ENCODE results near the gene AEBP2. TPM values are rescaled to one million over a fixed set of nuclear protein-coding genes. Genes with fewer than 3 reads are reported as not detected.
"Not testable (repeated sequence)": the region's sequence is repeated elsewhere in the genome, so short reads cannot be mapped to it uniquely, and the experiment has no call there.

Gene AEBP2
- total RNA-seq, 2 experiments from 2014 or later, result 48.8 to 50.6 TPM

GRCh38 chr12:19450362-19450761 lies 11.1 kb downstream of the AEBP2 start:
- DNase-seq, result no peak
- Mint-ChIP-seq H3K27ac (no peak overlapping the region), H3K4me1 (peaks cover 37% of the 10 kb centered on the region), H3K27me3 (no peaks in the 10 kb centered on the region), H3K9me3 (no peaks in the 10 kb centered on the region), H3K36me3 (ENCODE audit: low read depth) (peaks cover 32% of the 10 kb centered on the region), H3K4me3 (no peak overlapping the region)
- ChIA-PET POLR2A (no interaction called here), CTCF (no interaction called here)

- CTCF ChIA-PET, result no interaction called here
- Mint-ChIP-seq H3K27ac (no peak overlapping the region), H3K36me3 (ENCODE audit: low read depth) (peaks cover 33% of the 10 kb centered on the region), H3K4me3 (no peak overlapping the region), H3K27me3 (no peaks in the 10 kb centered on the region), H3K9me3 (no peaks in the 10 kb centered on the region), H3K4me1 (peaks cover 32% of the 10 kb centered on the region)
- POLR2A ChIA-PET, result no interaction called here
- no peak for DNase-seq
Measured at GRCh38 chr12:19451196-19451595, 11.9 kb downstream of the AEBP2 start.

- no peaks in the 10 kb centered on the region for H3K27me3 Mint-ChIP-seq
- CTCF ChIA-PET, result no interaction called here
Measured at GRCh38 chr12:19453961-19454360, 14.7 kb downstream of the AEBP2 start.

GRCh38 chr12:19454837-19455236 lies 15.5 kb downstream of the AEBP2 start:
- no peak for DNase-seq
- peaks cover 41% of the 10 kb centered on the region for H3K36me3 Mint-ChIP-seq (ENCODE audit: low read depth)
- no peaks in the 10 kb centered on the region for H3K27me3 Mint-ChIP-seq
- peaks cover 18% of the 10 kb centered on the region for H3K4me1 Mint-ChIP-seq
- H3K9me3 Mint-ChIP-seq, result no peaks in the 10 kb centered on the region
- CTCF ChIA-PET, result no interaction called here
- no peak overlapping the region for H3K27ac Mint-ChIP-seq
- POLR2A ChIA-PET, result no interaction called here
- H3K4me3 Mint-ChIP-seq, result no peak overlapping the region

More at GRCh38 chr12:19453961-19454360, 14.7 kb downstream of the AEBP2 start:
- Mint-ChIP-seq H3K9me3 (no peaks in the 10 kb centered on the region), H3K27ac (no peak overlapping the region), H3K36me3 (ENCODE audit: low read depth) (peaks cover 41% of the 10 kb centered on the region), H3K4me1 (peaks cover 23% of the 10 kb centered on the region), H3K4me3 (no peak overlapping the region)
- no peak for DNase-seq
- POLR2A ChIA-PET, result no interaction called here

GRCh38 chr12:19456176-19456575 lies 16.9 kb downstream of the AEBP2 start:
- ChIA-PET POLR2A (no interaction called here), CTCF (no interaction called here)
- Mint-ChIP-seq H3K36me3 (ENCODE audit: low read depth) (peaks cover 39% of the 10 kb centered on the region), H3K4me3 (no peak overlapping the region), H3K9me3 (no peaks in the 10 kb centered on the region), H3K27ac (no peak overlapping the region), H3K4me1 (peaks cover 13% of the 10 kb centered on the region), H3K27me3 (no peaks in the 10 kb centered on the region)
- no peak for DNase-seq

DNA sequence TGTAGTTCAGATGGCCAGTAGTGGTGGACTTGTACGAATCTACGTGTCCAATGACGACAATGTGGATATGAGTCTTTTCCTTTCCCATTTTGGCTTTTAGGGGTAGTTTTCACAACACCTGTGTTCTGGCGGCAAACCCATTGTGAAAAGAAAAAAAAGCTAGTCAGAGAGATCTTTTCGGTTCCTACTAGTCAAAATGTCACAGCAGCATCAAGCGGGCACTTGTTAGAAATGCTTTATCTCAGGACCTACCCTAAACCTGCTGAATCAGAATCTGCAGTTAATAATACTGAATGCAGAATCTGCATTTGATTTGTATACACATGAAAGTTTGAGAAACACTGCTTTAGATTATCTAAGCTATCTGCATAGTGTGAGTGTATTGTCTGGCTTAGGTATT lies 18.3 kb downstream of the AEBP2 start:
- no peaks in the 10 kb centered on the region for H3K27me3 Mint-ChIP-seq
- CTCF ChIA-PET, result no interaction called here
- peaks cover 41% of the 10 kb centered on the region for H3K36me3 Mint-ChIP-seq (ENCODE audit: low read depth)
- peaks cover 17% of the 10 kb centered on the region for H3K4me1 Mint-ChIP-seq
- H3K4me3 Mint-ChIP-seq, result no peak overlapping the region
- POLR2A ChIA-PET, result no interaction called here
- DNase-seq, result no peak
- no peak overlapping the region for H3K27ac Mint-ChIP-seq
- H3K9me3 Mint-ChIP-seq, result no peaks in the 10 kb centered on the region

DNA sequence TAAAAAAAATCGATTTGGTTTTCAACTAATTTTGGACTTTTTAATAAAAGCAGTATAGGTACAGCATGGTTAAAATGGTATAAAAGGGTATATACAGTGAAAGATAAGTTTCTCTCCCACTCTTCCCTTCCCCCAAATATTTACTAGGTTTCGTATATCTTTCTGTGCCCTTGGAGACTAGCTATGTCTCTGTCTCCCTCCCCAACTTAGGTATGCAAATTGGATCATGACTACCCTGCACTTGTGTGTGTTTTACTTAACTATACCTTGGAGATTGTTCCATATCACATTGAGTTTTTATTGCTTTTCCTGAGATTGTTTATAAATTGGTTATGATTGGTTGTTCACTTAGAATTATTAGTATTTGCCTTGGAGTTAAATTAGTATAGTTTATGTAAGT lies 19.4 kb downstream of the AEBP2 start:
- Mint-ChIP-seq H3K36me3 (ENCODE audit: low read depth) (peaks cover 49% of the 10 kb centered on the region), H3K9me3 (no peaks in the 10 kb centered on the region), H3K27ac (no peak overlapping the region), H3K4me3 (no peak overlapping the region), H3K4me1 (peaks cover 17% of the 10 kb centered on the region), H3K27me3 (no peaks in the 10 kb centered on the region)
- CTCF ChIA-PET, result no interaction called here
- POLR2A ChIA-PET, result no interaction called here
- no peak for DNase-seq

DNA sequence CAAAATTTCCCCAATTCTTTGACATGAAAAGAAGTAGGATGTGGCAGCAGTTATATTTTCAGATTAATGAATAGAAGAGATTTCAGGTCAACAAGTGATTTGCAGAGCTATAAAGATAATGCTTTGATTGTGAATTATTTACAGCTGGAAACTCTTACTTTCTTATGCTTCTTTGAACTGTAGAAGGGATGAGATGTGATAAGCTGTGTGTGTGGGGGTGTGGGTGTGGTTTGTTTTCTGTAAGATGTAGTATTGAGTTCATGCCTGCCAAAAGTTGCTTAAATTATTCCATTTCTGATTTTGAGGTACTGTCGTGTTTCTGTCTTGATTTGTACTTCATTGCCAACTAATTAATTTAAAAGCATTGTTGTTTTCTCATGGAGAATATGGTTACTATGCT lies 22.7 kb downstream of the AEBP2 start:
- POLR2A ChIA-PET, result no interaction called here
- H3K27ac Mint-ChIP-seq, result no peak overlapping the region
- CTCF ChIA-PET, result no interaction called here

GRCh38 chr12:19462406-19462805 lies 23.1 kb downstream of the AEBP2 start:
- ChIA-PET CTCF (no interaction called here), POLR2A (no interaction called here)
- no peak overlapping the region for H3K4me3 Mint-ChIP-seq
- H3K9me3 Mint-ChIP-seq, result no peaks in the 10 kb centered on the region
- no peak for DNase-seq
- H3K36me3 Mint-ChIP-seq (ENCODE audit: low read depth), result peaks cover 48% of the 10 kb centered on the region
- H3K4me1 Mint-ChIP-seq, result peaks cover 13% of the 10 kb centered on the region
- H3K27me3 Mint-ChIP-seq, result no peaks in the 10 kb centered on the region
- H3K27ac Mint-ChIP-seq, result no peak overlapping the region

More for the DNA sequence above, 22.7 kb downstream of the AEBP2 start:
- DNase-seq, result no peak
- Mint-ChIP-seq H3K9me3 (no peaks in the 10 kb centered on the region), H3K36me3 (ENCODE audit: low read depth) (peaks cover 48% of the 10 kb centered on the region), H3K4me3 (no peak overlapping the region), H3K4me1 (peaks cover 13% of the 10 kb centered on the region), H3K27me3 (no peaks in the 10 kb centered on the region)

DNA sequence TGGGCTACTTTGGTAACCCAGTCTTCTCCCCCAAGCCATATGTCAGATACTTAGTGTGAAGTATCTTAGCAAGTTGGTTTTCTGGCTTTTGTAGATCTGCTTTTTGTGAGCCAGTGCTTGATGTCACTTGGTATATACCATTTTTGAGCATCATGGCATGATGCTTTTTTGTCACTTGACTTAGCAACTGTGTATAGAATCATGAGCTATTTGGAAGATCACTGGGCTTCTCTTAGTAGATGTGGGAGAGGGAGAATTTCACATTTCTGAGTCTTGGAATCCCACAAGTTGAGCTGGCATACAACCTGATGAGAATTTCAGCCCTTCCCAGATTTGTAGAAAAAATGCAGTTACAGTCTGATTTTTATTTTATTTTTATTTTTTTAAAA lies 24.9 kb downstream of the AEBP2 start:
- ChIA-PET POLR2A (no interaction called here), CTCF (no interaction called here)
- H3K36me3 Mint-ChIP-seq (ENCODE audit: low read depth), result peaks cover 52% of the 10 kb centered on the region

GRCh38 chr12:19465711-19466110 lies 26.4 kb downstream of the AEBP2 start:
- no peak overlapping the region for H3K4me3 Mint-ChIP-seq
- ChIA-PET CTCF (no interaction called here), POLR2A (no interaction called here)
- no peak for DNase-seq
- no peaks in the 10 kb centered on the region for H3K9me3 Mint-ChIP-seq
- peaks cover 12% of the 10 kb centered on the region for H3K4me1 Mint-ChIP-seq
- no peak overlapping the region for H3K27ac Mint-ChIP-seq
- H3K27me3 Mint-ChIP-seq, result no peaks in the 10 kb centered on the region
- peaks cover 63% of the 10 kb centered on the region for H3K36me3 Mint-ChIP-seq (ENCODE audit: low read depth)

More for the DNA sequence above, 24.9 kb downstream of the AEBP2 start:
- H3K9me3 Mint-ChIP-seq, result no peaks in the 10 kb centered on the region
- H3K27me3 Mint-ChIP-seq, result no peaks in the 10 kb centered on the region
- H3K4me1 Mint-ChIP-seq, result peaks cover 14% of the 10 kb centered on the region
- no peak overlapping the region for H3K4me3 Mint-ChIP-seq
- DNase-seq, result no peak
- H3K27ac Mint-ChIP-seq, result no peak overlapping the region

- peaks cover 78% of the 10 kb centered on the region for H3K36me3 Mint-ChIP-seq (ENCODE audit: low read depth)
- H3K27me3 Mint-ChIP-seq, result no peaks in the 10 kb centered on the region
- ChIA-PET CTCF (no interaction called here), POLR2A (no interaction called here)
- H3K4me3 Mint-ChIP-seq, result no peak overlapping the region
- H3K27ac Mint-ChIP-seq, result no peak overlapping the region
- peaks cover 19% of the 10 kb centered on the region for H3K4me1 Mint-ChIP-seq
- H3K9me3 Mint-ChIP-seq, result peaks cover 9% of the 10 kb centered on the region
- DNase-seq, result no peak
Measured at GRCh38 chr12:19474147-19474546, 34.9 kb downstream of the AEBP2 start.

- H3K9me3 Mint-ChIP-seq, result peaks cover 17% of the 10 kb centered on the region
- POLR2A ChIA-PET, result interaction anchor here (1.3 kb wide), 1 partner anchor 37 kb away, joined by 4 read pairs; the partner anchor contains the start of gene AEBP2
- CTCF ChIA-PET, H3K4me3 Mint-ChIP-seq, H3K27ac Mint-ChIP-seq, H3K27me3 Mint-ChIP-seq, DNase-seq: not testable (repeated sequence)
- H3K36me3 Mint-ChIP-seq (ENCODE audit: low read depth), result peaks cover 83% of the 10 kb centered on the region
- peaks cover 24% of the 10 kb centered on the region for H3K4me1 Mint-ChIP-seq
Measured at GRCh38 chr12:19475884-19476505, 36.7 kb downstream of the AEBP2 start.

GRCh38 chr12:19477071-19477470 lies 37.8 kb downstream of the AEBP2 start:
- Mint-ChIP-seq H3K4me3 (no peak overlapping the region), H3K27ac (no peak overlapping the region), H3K36me3 (ENCODE audit: low read depth) (peaks cover 86% of the 10 kb centered on the region), H3K9me3 (peaks cover 17% of the 10 kb centered on the region), H3K4me1 (peaks cover 32% of the 10 kb centered on the region), H3K27me3 (no peaks in the 10 kb centered on the region)
- ChIA-PET POLR2A (interaction anchor here (1.3 kb wide), 1 partner anchor 38 kb away, joined by 4 read pairs; the partner anchor contains the start of gene AEBP2), CTCF (no interaction called here)
- no peak for DNase-seq

Data from activated CD4-positive, alpha-beta memory T cell treated with anti-CD3 and anti-CD28 coated beads, Interleukin-2, amount 10 ng/mL, durations not matched to agents 7 days and 5 days (primary cell).